CD14-positive monocyte (primary cell): Measurements from ENCODE around the gene CDS2. TPM values are rescaled to one million over a fixed set of nuclear protein-coding genes. Genes with fewer than 3 reads are reported as not detected.

Source experiments
- DNase-seq, 3 donors: peaks; one replicate each; pipeline ENCODE4 v3.0.0-alpha.2; 2011 to 2022
- H2AFZ ChIP-seq: 2 replicates; pipeline ENCODE4 v1.6.0; 2012; ENCODE audit warnings: mild to moderate bottlenecking, low read depth, low read length, inconsistent platforms; ENCODE audit not compliant: insufficient read depth, poor library complexity, severe bottlenecking
- H3K27ac ChIP-seq, 2 donors: 1 replicate in 1 of 2; 2 replicates in 1 of 2; pipeline ENCODE4 v1.5.1; 2012 to 2013; ENCODE audit warnings: low read length in 2 of 2, control low read depth in 1 of 2, inconsistent platforms in 1 of 2, low read depth in 1 of 2, mild to moderate bottlenecking in 1 of 2
- H3K27me3 ChIP-seq, 2 donors: one replicate each; pipeline versions ENCODE4 v1.6.0 to v1.6.1; 2011 to 2013; ENCODE audit warnings: low read length in 2 of 2; ENCODE audit not compliant: control insufficient read depth in 2 of 2, insufficient read depth in 2 of 2
- H3K36me3 ChIP-seq, 2 donors: replicated peaks in 1 of 2; 1 replicate in 1 of 2; 2 replicates in 1 of 2; pipeline versions ENCODE4 v1.5.1 to v1.6.1; 2012 to 2013; ENCODE audit warnings: low read length in 2 of 2, control low read depth in 1 of 2, inconsistent platforms in 1 of 2, mild to moderate bottlenecking in 1 of 2; ENCODE audit not compliant: insufficient read depth in 2 of 2, control insufficient read depth in 1 of 2
- H3K4me1 ChIP-seq, 2 donors: 1 replicate in 1 of 2; 2 replicates in 1 of 2; pipeline versions ENCODE4 v1.5.1 to v1.6.1; 2012 to 2013; ENCODE audit warnings: low read length in 2 of 2, control low read depth in 1 of 2, inconsistent platforms in 1 of 2, mild to moderate bottlenecking in 1 of 2, moderate library complexity in 1 of 2; ENCODE audit not compliant: insufficient read depth in 2 of 2, control insufficient read depth in 1 of 2
- H3K4me2 ChIP-seq: replicated peaks from 2 replicates; pipeline ENCODE3; 2012; ENCODE audit warnings: low read length, moderate library complexity, mild to moderate bottlenecking; ENCODE audit not compliant: poor library complexity, severe bottlenecking; ENCODE audit errors: extremely low read depth
- H3K4me3 ChIP-seq, 3 experiments: fragments of 200-600 bp in 1 of 3; sonication (generic) in 1 of 3; replicated peaks in 1 of 3; 1 replicate in 2 of 3; 2 replicates in 1 of 3; pipeline ENCODE4 v1.5.1; 2011 to 2013; ENCODE audit warnings: low read length in 3 of 3, mild to moderate bottlenecking in 3 of 3, control low read depth in 2 of 3, low read depth in 2 of 3, inconsistent platforms in 1 of 3, moderate library complexity in 1 of 3
- H3K79me2 ChIP-seq: 2 replicates; pipeline ENCODE4 v1.6.0; 2012; ENCODE audit warnings: mild to moderate bottlenecking, control low read depth, inconsistent platforms, low read length, moderate library complexity; ENCODE audit not compliant: insufficient read depth
- H3K9ac ChIP-seq: 2 replicates; pipeline ENCODE4 v1.6.0; 2017; ENCODE audit warnings: low read length, mild to moderate bottlenecking; ENCODE audit not compliant: insufficient read depth, poor library complexity, severe bottlenecking
- H3K9me3 ChIP-seq, 2 donors: replicated peaks in 1 of 2; 1 replicate in 1 of 2; 2 replicates in 1 of 2; pipeline versions ENCODE4 v1.5.1 to v1.6.1; 2012 to 2013; ENCODE audit warnings: low read length in 2 of 2, control low read depth in 1 of 2; ENCODE audit not compliant: control insufficient read depth in 1 of 2, insufficient read depth in 1 of 2
- H4K20me1 ChIP-seq: 2 replicates; pipeline ENCODE4 v1.6.0; 2012; ENCODE audit warnings: mild to moderate bottlenecking, low read length, control low read depth, moderate library complexity; ENCODE audit not compliant: insufficient read depth
- H3K27ac Mint-ChIP-seq, 7 donors: one replicate each; pipeline ENCODE4 v1.8.0; 2020; ENCODE audit warnings: mild to moderate bottlenecking in 7 of 7, mixed read lengths in 7 of 7, moderate library complexity in 6 of 7, inconsistent platforms in 2 of 7
- H3K27me3 Mint-ChIP-seq, 3 donors: one replicate each; pipeline ENCODE4 v1.8.0; 2021 to 2022; ENCODE audit warnings: low read depth in 3 of 3, mild to moderate bottlenecking in 3 of 3, mixed read lengths in 3 of 3, moderate library complexity in 3 of 3, inconsistent platforms in 1 of 3
- H3K36me3 Mint-ChIP-seq, 2 donors: one replicate each; pipeline ENCODE4 v1.8.0; 2020; ENCODE audit warnings: mixed read lengths in 2 of 2, inconsistent platforms in 1 of 2, mild to moderate bottlenecking in 1 of 2
- H3K4me1 Mint-ChIP-seq: one replicate; pipeline ENCODE4 v1.8.0; 2020; ENCODE audit warnings: mild to moderate bottlenecking, mixed read lengths
- H3K4me3 Mint-ChIP-seq, 2 donors: one replicate each; pipeline ENCODE4 v1.8.0; 2020; ENCODE audit warnings: mild to moderate bottlenecking in 2 of 2, mixed read lengths in 2 of 2, moderate library complexity in 1 of 2
- H3K9me3 Mint-ChIP-seq, 7 donors: one replicate each; pipeline ENCODE4 v1.8.0; 2020 to 2022; ENCODE audit warnings: mixed read lengths in 7 of 7, mild to moderate bottlenecking in 6 of 7, moderate library complexity in 6 of 7, inconsistent platforms in 2 of 7
- WGBS: methylation state at CpG from one replicate; pipeline ENCODE4 v1.1.5; 2013; ENCODE audit warnings: missing lambda C conversion rate; ENCODE audit not compliant: insufficient coverage; 5-methylcytosine and 5-hydroxymethylcytosine counted together
- intact Hi-C, 2 donors: fragments of 100-400 bp; cut with micrococcal nuclease; formaldehyde crosslinking; loops; one replicate each; pipeline versions ENCODE4 v1.15.0 to v1.15.1; 2023
- polyA plus RNA-seq, 3 donors: library from polyadenylated mRNA; depleted of rRNA in 1 of 3; unstranded in 2 of 3; stranded (reverse) in 1 of 3; fragments of 300-500 nt in 2 of 3; fragments of >200 nt in 1 of 3; fragmentation: Illumina TruSeq in 2 of 3; gene quantifications; 1 replicate in 2 of 3; 2 replicates in 1 of 3; pipeline ENCODE4 v1.2.3, GENCODE V29; 2012 to 2021
- TF ChIP-seq, protein P1 (sequence below): fragments of 200-600 bp; IDR thresholded peaks from one replicate; pipeline ENCODE4 v1.8.0; 2022; ENCODE audit warnings: antibody characterized with exemption, mild to moderate bottlenecking

CDS2 gene
- polyA plus RNA-seq, 3 donors: 28.6 to 62.6 (median 54.4) TPM

- Mint-ChIP-seq H3K4me1 (peaks cover 6% of the 10 kb centered on the region), H3K9me3 (no peaks in the 10 kb centered on the region), H3K27ac (no peak overlapping the region), H3K27me3 (no peaks in the 10 kb centered on the region), H3K36me3 (peaks cover 71 to 91% of the 10 kb centered on the region in 2 donors), H3K4me3 (no peak overlapping the region)
- WGBS: 100% methylated on average over 2 of the region's 3 CpGs
- peaks cover 76 to 97% of the 10 kb centered on the region in 2 donors for H3K36me3 ChIP-seq
- intact Hi-C loops: no loop called here
- no peak for DNase-seq
- TF ChIP-seq, protein P1, sequence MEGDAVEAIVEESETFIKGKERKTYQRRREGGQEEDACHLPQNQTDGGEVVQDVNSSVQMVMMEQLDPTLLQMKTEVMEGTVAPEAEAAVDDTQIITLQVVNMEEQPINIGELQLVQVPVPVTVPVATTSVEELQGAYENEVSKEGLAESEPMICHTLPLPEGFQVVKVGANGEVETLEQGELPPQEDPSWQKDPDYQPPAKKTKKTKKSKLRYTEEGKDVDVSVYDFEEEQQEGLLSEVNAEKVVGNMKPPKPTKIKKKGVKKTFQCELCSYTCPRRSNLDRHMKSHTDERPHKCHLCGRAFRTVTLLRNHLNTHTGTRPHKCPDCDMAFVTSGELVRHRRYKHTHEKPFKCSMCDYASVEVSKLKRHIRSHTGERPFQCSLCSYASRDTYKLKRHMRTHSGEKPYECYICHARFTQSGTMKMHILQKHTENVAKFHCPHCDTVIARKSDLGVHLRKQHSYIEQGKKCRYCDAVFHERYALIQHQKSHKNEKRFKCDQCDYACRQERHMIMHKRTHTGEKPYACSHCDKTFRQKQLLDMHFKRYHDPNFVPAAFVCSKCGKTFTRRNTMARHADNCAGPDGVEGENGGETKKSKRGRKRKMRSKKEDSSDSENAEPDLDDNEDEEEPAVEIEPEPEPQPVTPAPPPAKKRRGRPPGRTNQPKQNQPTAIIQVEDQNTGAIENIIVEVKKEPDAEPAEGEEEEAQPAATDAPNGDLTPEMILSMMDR: no peak
- H4K20me1 ChIP-seq: no peaks in the 10 kb centered on the region
- H3K9ac ChIP-seq: no peak overlapping the region
- H3K79me2 ChIP-seq: no peaks in the 10 kb centered on the region
- no peaks in the 10 kb centered on the region for H3K27me3 ChIP-seq
- no peak overlapping the region for H2AFZ ChIP-seq
- H3K27ac ChIP-seq: no peak overlapping the region
- H3K4me3 ChIP-seq: no peak overlapping the region
- H3K4me1 ChIP-seq: peaks cover 0 to 4% of the 10 kb centered on the region in 2 donors
- no peaks in the 10 kb centered on the region for H3K9me3 ChIP-seq
- H3K4me2 ChIP-seq: no peak overlapping the region
Measured at GRCh38 chr20:5190444-5190843, 63.6 kb downstream of the CDS2 start.

DNA sequence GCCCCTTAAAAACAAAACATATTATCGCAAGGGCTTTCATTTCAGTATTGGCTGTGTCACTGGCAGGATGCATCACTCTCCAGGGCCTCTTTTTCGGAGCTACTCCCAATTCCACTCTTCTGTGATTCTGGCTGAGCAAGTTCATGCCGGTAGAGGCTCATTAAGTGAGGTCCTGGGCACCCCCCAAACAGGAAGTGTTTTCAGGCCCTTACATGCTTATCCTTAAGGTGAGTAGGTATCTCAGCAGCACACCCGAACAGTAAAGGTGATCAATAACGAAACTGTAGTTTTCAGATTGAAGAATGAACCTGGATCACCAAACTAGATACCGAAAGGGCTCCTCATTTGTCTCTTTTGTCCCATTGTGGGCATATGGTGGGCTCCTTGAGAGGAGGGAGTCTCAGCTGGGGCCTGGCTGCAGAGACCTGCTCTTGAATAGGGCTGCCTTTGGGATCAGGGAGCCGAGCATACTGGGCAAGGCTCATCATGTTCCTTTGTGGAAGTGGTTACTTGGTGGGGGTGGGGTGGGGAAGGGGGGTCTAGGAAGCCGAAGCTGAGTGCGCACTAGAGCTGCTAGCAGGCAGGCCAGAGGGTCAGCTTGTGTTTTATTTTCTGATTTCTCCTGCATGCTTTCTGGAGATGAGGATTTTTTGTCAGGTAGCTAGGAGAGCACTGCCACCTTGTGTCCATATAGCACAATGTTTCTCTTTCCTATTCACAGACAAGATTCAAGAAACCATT is 65.2 kb downstream of the CDS2 start:
- no peak overlapping the region for H3K4me3 Mint-ChIP-seq
- intact Hi-C loops: loop anchor here (1.0 to 2.0 kb wide), 2 partner anchors 66 to 67 kb away; no protein-coding TSS in a partner anchor
- TF ChIP-seq, protein P1: peak; percentile 78
- peak; percentile 59 to 70 (median 69) for DNase-seq
- Histone ChIP-seq H3K4me1 (peaks cover 0 to 4% of the 10 kb centered on the region in 2 donors), H3K27ac (peak overlapping the region in 1 of 2 donors; percentile 45), H4K20me1 (no peaks in the 10 kb centered on the region), H3K9me3 (no peaks in the 10 kb centered on the region), H3K79me2 (no peaks in the 10 kb centered on the region), H3K9ac (no peak overlapping the region), H3K4me3 (no peak overlapping the region), H3K4me2 (no peak overlapping the region), H2AFZ (no peak overlapping the region), H3K27me3 (no peaks in the 10 kb centered on the region), H3K36me3 (peaks cover 63 to 96% of the 10 kb centered on the region in 2 donors)
- peaks cover 6% of the 10 kb centered on the region for H3K4me1 Mint-ChIP-seq
- H3K27ac Mint-ChIP-seq: peak overlapping the region; percentile 43 to 71 (median 68)
- no peaks in the 10 kb centered on the region for H3K27me3 Mint-ChIP-seq
- no peaks in the 10 kb centered on the region for H3K9me3 Mint-ChIP-seq
- peaks cover 64 to 90% of the 10 kb centered on the region in 2 donors for H3K36me3 Mint-ChIP-seq
- WGBS: 75% methylated on average over 6 of the region's 9 CpGs
